HUES6 (cell line): ENCODE data around the gene ZNF121.
A peak's percentile ranks its signal among the peaks of the same experiment; 100 is the strongest.

Experiments used
- H3K27ac ChIP-seq: 2 replicates; pipeline ENCODE4 v1.7.0; 2013; ENCODE audit warnings: low read depth, mild to moderate bottlenecking, low read length, inconsistent platforms
- H3K27me3 ChIP-seq: 2 replicates; pipeline ENCODE4 v1.6.1; 2013; ENCODE audit warnings: low read length; ENCODE audit not compliant: control insufficient read depth, insufficient read depth
- H3K36me3 ChIP-seq: 2 replicates; pipeline ENCODE4 v1.6.1; 2013; ENCODE audit warnings: low read length; ENCODE audit not compliant: control insufficient read depth, insufficient read depth
- H3K4me1 ChIP-seq: 2 replicates; pipeline ENCODE4 v1.6.1; 2013; ENCODE audit warnings: low read length; ENCODE audit not compliant: control insufficient read depth, insufficient read depth
- H3K4me3 ChIP-seq: 2 replicates; pipeline ENCODE4 v1.5.1; 2013; ENCODE audit warnings: low read depth, low read length
- H3K9ac ChIP-seq: one replicate; pipeline ENCODE4 v1.6.1; 2013; ENCODE audit warnings: mild to moderate bottlenecking, low read length
- H3K9me3 ChIP-seq: 2 replicates; pipeline ENCODE4 v1.6.1; 2013; ENCODE audit warnings: low read depth, low read length; ENCODE audit not compliant: control insufficient read depth, insufficient read depth

Gene ZNF121

DNA sequence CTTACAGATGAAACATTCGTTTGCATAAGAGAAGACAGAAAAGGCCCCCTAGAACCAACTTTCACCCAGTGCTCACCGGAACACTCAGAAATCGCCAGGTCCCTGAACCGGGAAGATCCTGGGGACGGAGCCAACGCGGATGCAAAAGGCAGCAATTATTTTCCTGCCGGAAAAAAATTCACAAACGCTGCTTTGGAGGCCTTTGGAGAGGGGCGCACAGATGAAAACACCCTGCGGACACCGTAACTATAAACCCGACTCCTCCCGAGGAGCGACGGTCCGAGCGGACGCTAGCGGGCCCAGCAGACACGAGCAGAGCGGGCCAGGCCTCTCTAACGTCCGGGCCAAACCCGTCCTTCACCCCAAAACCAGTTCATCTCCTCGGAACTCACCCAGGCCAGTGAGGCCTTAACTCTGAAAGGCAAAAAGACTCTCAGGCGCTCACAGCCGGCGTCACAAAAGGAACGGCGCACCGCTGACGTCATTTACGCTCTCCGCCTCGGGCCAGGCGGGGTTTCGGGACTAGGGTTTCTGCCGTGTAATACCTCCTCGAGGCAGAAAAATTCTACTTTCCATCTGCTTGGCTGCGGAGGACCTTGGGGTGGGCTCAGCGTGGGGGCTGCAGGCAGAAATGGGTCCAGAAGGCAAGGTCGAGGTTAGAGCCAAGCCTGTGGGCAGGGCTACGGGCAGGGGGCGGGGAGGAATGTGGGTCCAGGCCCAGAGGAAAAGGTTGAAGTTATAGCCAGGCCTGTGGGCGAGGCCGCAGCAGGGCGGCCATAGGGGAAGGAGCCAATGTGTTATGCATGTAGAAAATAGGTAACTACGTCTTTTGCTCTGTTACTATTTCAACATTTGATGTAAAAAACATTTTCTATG is 45.9 kb downstream of the ZNF121 start, which contains the start of gene ZNF426:
TSS of gene ZNF426 (minus strand) at position 463 of the 876 bp plus-strand sequence. CDS start 2,413 bp downstream, outside the sequence.
- Histone ChIP-seq H3K27me3 (no peaks in the 10 kb centered on the region), H3K9me3 (peaks cover 27% of the 10 kb centered on the region), H3K27ac (peak within 1 kb of the TSS; percentile 88)

DNA sequence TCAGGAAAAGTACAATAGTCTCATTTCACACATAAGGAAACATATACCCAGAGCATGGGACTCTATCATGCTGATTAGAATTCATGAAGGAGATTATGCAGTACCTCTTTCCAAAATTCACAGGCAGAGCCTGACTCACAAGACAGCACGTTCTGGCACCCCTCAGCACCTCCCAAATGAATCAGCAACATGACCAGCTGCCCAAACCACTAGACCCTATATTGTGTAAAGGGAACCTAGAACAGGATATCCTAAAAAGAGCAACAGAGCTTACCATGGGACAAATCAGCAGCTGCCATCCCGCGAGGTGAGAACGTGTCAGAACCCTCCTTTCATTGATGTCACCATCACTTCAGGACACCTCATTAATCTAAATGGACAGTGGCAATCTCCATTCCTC is 48.4 kb downstream of the ZNF121 start:
- Histone ChIP-seq H3K36me3 (peaks cover 59% of the 10 kb centered on the region), H3K9me3 (peaks cover 45% of the 10 kb centered on the region), H3K27me3 (no peaks in the 10 kb centered on the region), H3K27ac (no peak overlapping the region), H3K9ac (no peak overlapping the region), H3K4me3 (no peak overlapping the region), H3K4me1 (no peaks in the 10 kb centered on the region)

More for the DNA sequence above, 45.9 kb downstream of the ZNF121 start, which contains the start of gene ZNF426:
- peak within 1 kb of the TSS; percentile 85 for H3K9ac ChIP-seq
- peaks cover 34% of the 10 kb centered on the region for H3K36me3 ChIP-seq
- H3K4me1 ChIP-seq: no peaks in the 10 kb centered on the region
- peak within 1 kb of the TSS; percentile 93 for H3K4me3 ChIP-seq

DNA sequence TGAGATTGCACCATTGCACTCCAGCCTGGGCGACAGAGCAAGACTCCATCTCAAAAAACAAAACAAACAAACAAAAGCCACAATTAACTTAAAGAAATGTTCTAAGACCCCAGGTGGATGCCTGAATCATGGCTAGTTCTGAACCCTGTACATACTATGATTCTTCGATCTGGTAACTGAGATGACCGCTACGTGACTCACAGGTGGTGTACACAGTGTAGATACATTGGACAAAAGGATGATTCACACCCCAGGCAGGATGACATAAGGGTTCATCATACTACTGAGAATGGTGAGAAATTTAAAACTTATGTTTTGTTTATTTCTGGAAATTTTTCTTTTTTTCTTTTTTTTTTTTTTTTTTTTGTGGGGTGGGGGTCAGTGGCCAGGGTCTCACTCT is 52.4 kb downstream of the ZNF121 start:
- no peaks in the 10 kb centered on the region for H3K4me1 ChIP-seq
- no peak overlapping the region for H3K4me3 ChIP-seq
- H3K9me3 ChIP-seq: peaks cover 83% of the 10 kb centered on the region
- H3K27me3 ChIP-seq: no peaks in the 10 kb centered on the region
- H3K36me3 ChIP-seq: peaks cover 99% of the 10 kb centered on the region
- no peak overlapping the region for H3K9ac ChIP-seq
- H3K27ac ChIP-seq: no peak overlapping the region

DNA sequence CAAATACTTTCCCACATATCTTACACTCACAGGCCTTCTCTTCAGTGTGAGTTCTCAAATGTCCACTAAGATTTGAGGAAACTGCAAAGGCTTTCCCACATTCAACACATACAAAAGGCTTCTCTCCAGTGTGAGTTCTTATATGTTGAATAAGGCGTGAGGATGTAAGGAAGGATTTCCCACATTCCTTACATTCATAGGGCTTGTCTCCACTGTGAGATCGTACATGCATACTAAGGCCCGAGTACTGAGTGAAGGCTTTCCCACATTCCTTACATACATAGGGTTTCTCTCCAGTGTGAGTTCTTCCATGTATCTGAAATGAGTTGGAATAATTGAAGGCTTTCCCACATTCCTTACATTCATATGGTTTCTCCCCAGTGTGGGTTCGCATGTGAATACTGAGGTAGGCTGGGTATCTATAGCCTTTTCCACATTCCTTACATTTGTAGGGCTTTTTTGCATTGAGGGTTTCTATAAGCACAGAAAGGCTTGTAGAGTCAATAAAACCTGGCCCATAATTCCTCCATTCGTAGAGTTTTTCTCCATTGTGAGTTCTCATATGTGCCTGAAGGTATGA is 55.5 kb downstream of the ZNF121 start:
- Histone ChIP-seq H3K27me3 (no peaks in the 10 kb centered on the region), H3K4me3 (no peak overlapping the region), H3K9me3 (peaks cover 89% of the 10 kb centered on the region), H3K36me3 (peaks cover 88% of the 10 kb centered on the region), H3K9ac (no peak overlapping the region), H3K4me1 (no peaks in the 10 kb centered on the region), H3K27ac (no peak overlapping the region)

DNA sequence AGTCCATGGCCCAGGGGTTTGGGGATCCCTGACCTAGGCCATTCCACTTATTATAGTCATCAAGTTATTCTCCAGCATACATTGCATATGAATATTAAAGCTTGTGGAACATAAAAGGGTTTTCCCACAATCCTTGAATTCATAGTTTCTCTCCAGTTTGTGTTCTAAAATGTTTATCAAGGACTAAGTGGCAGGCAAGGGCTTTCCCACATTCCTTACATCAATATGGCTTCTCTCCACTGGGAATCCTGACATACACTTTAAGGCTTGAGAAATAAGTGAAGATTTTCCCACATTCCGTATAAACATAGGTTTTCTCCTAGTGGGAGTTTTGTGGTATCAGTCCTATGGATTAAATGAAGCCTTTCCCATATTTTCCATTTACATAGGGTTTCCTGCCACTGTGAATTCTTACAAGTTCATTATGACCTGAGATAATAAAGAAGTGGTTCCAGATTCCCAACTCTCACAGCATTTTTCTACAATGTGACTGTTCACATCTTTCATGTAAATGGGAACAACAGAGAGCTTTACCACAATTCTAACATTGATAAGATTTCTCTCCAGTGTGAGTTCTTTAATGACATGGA is 60.3 kb downstream of the ZNF121 start:
- no peak overlapping the region for H3K4me3 ChIP-seq
- H3K27ac ChIP-seq: no peak overlapping the region

More for the DNA sequence above, 60.3 kb downstream of the ZNF121 start:
- Histone ChIP-seq H3K36me3 (peaks cover 50% of the 10 kb centered on the region), H3K27me3 (no peaks in the 10 kb centered on the region), H3K9me3 (peaks cover 92% of the 10 kb centered on the region), H3K9ac (no peak overlapping the region), H3K4me1 (no peaks in the 10 kb centered on the region)
